HG02610 (cell line): ENCODE data around the gene IL17RC.
A peak's percentile ranks its signal among the peaks of the same experiment; 100 is the strongest.
"Not testable (repeated sequence)": the region's sequence is repeated elsewhere in the genome, so short reads cannot be mapped to it uniquely, and the experiment has no call there.

ENCODE experiments used
- ATAC-seq: cut with Tn5 transposase; IDR thresholded peaks from one replicate; pipeline ENCODE4 v1.9.1; 2021; ENCODE audit warnings: mild to moderate bottlenecking, moderate library complexity; ENCODE audit not compliant: unreplicated experiment

IL17RC gene, protein sequence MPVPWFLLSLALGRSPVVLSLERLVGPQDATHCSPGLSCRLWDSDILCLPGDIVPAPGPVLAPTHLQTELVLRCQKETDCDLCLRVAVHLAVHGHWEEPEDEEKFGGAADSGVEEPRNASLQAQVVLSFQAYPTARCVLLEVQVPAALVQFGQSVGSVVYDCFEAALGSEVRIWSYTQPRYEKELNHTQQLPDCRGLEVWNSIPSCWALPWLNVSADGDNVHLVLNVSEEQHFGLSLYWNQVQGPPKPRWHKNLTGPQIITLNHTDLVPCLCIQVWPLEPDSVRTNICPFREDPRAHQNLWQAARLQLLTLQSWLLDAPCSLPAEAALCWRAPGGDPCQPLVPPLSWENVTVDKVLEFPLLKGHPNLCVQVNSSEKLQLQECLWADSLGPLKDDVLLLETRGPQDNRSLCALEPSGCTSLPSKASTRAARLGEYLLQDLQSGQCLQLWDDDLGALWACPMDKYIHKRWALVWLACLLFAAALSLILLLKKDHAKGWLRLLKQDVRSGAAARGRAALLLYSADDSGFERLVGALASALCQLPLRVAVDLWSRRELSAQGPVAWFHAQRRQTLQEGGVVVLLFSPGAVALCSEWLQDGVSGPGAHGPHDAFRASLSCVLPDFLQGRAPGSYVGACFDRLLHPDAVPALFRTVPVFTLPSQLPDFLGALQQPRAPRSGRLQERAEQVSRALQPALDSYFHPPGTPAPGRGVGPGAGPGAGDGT

DNA sequence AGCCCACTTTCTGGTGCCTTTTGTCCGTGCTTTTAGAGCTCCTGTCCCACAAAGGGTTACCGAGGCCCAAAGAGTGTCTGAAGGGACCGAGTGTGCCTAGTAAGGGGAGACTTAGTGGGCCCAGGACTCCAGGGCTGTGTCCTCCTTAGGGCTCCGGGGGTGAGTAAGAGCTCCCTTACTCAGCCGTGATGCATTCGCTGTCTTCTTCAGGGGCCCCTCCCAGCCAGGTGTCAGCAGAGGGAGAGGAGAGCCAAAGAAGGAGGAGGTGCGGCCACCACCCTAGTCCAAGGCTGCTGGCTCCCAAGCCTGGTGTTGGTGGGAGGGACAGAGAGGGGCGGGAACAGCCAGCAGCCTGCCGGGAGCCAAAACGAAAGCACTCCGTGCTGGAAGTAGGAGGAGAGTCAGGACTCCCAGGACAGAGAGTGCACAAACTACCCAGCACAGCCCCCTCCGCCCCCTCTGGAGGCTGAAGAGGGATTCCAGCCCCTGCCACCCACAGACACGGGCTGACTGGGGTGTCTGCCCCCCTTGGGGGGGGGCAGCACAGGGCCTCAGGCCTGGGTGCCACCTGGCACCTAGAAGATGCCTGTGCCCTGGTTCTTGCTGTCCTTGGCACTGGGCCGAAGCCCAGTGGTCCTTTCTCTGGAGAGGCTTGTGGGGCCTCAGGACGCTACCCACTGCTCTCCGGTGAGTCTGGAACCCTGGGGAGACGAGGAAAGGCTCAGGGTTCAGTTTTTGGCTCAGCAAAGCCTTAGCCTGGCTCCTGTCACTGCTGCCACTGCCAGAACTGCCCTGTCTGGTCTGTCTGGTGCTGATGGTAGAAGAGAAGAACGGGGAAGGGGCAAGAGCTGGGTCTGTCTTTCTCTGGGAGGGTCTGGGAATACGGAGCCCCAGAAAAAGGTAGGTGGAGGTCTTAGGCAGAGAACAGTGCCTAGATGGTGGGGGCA lies at the start of gene IL17RC:
Gene IL17RC (plus strand): TSS at position 365 of the 947 bp plus-strand sequence. CDS start 218 bp downstream, at position 583.
- ATAC-seq: no peak

DNA sequence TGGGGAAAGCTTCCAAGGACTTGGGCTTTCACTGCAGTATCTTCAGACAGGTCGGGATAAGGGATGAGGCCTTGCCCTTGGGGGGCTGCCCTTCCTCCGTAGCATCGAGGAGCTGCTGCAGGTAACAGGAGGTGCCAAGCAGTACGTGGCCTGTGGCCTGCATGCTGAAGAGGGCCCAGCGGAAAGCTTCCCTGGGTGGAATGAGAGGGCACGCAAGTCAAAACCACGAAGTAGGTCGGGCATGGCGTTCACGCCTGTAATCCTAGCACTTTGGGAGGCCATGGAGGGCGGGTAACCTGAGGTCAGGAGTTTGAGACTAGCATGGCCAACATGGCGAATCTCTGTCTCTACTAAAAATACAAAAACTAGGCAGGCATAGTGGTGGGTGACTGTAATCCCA lies 49.8 kb upstream of the IL17RC start:
- no peak for ATAC-seq

DNA sequence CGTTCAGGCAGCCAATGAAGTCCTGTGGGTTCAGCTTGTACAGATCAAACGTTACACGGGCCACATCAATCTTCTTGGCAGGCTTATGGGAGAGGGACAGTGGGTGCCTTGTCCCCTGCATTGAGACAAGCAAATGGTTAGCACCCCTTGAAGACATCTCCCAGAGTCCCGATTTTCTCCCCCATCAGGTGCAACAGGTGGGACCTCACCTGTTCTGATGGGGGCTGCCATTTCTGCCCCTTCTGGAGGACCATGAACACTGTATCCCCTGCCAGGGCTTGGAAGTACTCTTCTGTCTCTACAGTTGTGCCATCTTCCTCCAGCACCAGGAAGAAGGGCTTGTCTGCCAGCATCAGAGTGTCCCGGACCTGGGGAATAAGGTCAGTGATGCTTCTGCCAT lies 46.9 kb upstream of the IL17RC start:
- no peak for ATAC-seq

DNA sequence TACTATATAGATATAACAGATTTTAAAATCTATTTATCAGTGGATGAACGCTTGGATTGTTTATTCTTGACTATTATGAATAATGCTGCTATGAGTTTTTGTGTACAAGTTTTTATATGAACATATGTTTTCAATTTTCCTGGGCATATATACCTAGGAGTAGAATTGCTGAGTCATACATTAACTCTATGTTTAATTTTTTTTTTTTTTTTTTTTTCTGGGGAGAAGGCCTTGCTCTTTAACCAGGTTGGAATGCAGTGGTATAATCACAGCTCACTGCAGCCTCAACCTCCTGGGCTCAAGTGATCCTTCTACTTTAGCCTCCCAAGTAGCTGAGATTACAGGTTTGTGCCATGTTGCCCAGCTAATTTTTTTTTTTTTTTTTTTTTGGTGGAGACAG lies 45.9 kb upstream of the IL17RC start:
- no peak for ATAC-seq

DNA sequence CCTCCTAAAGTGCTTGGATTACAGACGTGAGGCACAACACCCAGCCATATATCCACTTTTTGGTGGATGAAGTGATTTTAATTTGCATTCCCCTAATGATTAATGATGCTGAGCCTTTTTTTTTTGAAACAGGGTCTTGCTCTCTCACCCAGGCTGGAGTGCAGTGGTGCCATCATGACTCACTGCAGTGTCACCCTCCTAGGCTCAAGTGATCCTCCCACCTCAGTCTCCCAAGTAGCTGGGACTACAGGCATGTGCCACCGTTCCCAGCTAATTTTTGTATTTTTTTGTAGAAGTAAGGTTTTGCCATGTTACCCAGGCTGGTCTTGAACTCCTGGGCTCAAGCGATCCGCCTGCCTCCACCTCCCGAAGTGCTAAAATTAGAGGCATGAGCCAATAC lies 44.8 kb upstream of the IL17RC start:
- not testable (repeated sequence) for ATAC-seq

DNA sequence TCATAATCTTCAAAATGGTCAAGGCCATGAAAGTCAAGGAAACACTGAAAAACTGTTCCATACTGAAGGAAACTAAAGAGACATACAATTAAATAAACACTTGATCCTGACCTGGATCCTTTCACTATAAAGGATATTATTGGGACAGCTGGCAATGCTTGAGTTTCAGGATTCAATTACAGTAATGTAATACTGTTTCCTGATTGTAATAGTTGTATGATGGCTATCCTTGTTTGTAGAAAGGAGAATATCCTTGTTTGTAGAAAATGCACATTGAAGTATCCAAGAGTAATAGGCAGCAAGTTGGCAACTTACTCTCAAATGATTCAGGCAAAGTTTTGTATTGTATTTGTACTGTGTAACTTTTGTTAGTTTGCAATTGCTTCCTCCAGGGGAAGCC lies 41.5 kb upstream of the IL17RC start:
- no peak for ATAC-seq

DNA sequence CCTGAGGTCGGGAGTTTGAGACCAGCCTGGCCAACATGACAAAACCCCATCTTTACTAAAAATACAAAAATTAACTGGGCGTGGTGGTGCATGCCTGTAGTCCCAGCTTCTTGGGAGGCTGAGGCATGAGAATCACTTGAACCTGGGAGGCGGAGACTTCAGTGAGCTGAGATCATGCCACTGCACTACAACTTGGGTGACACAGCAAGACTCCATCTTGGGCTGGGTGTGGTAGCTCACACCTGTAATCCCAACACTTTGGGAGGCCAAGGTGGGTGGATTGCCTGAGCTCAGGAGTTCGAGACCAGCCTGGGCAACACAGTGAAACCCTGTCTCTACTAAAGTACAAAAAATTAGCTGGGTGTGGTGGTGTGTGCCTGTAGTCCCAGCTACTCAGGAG lies 40.6 kb upstream of the IL17RC start:
- not testable (repeated sequence) for ATAC-seq

DNA sequence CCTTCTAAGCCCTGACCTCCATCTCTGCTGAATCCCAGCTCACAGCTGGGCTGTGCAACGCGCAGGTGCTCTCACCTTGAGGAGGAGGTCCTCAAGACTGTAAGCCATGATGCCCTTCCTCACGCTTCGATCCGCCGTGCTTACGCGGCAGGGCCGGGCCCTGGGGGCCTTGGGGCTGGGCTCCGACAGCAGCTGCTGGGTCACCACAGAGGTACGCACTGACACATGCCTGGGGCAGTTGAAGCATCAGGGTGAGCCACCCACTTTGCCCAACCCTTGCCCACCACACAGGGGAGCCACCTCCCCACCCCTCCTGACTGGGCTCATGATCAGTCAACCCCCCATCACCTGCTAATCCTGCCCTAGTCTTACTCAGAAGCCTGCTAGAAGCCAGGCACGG lies 39.9 kb upstream of the IL17RC start:
- no peak for ATAC-seq

DNA sequence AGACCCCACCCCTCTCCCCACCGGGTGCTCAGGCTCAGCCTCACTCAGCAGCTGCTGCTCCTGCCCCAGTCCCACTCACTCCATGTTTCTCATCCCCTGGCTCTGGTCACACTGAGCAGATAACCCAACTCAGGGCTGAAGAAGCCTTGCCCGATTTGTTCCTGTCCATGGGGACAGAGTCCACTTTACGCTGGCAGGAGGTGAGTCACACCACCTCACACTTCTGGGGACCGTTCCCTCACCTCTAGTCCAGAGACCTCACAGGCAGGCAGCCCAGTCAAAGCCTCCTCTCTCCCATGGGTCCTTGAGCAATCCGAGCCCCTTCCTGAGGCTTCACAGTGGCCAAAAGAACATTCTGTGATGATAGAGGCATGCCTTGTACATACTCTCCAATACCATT lies 38.2 kb upstream of the IL17RC start:
- no peak for ATAC-seq

DNA sequence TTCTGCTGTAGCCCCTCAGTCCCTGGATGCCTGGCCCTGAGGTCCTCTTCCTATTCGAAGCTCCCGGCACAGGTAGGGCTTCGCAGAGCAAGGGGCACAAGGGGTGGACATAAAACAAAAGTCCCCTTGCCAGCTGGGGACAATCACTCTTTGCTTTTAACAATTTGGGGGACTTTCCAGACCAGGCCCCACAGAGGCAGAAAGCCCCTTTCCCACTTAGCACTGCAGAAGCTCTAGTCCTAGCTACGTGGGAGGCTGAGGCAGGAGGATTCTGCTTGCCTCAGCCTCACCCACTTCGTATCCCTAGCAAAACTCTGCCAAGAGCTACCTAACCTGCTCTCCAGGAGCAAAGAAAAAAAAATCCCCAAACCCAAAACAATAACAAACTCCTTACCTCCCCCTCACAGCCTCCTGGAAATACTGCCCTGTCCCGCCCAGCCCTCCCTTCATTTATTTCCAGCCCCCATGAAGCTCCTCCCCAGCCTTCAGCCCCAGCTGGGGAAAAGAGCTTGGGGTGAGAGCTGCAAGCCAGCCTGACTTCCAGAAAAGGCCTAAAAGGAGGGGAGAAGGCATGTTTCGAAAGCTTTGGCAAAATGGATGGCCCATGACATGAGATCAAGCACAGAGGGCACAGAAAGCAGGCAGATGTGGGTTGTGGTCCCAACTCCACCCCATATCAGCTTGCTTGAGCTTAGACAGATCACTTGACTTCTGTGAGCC lies 36.9 kb upstream of the IL17RC start, which contains the start of gene CIDEC:
Gene CIDEC (minus strand): TSS at position 424 of the 720 bp plus-strand sequence. CDS start 1,767 bp downstream, outside the sequence.
- ATAC-seq: no peak

DNA sequence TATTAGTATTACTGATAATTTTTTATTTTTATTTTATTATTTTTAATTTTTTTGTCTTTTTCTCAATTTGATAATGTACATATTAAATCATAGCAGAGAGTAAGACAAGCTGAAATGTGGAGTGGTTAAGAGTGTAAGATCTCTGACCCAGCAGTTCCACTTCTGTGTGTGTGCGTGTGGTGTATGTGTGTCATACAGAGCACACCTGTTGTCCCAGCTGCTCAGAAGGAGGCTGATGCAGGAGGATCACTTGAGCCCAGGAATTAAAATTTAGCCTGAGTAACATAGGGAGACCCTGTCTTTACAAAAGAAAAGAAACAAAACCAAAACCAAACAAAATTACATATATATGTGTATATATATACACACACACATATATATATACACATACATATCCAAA lies 35.5 kb upstream of the IL17RC start:
- ATAC-seq: no peak

DNA sequence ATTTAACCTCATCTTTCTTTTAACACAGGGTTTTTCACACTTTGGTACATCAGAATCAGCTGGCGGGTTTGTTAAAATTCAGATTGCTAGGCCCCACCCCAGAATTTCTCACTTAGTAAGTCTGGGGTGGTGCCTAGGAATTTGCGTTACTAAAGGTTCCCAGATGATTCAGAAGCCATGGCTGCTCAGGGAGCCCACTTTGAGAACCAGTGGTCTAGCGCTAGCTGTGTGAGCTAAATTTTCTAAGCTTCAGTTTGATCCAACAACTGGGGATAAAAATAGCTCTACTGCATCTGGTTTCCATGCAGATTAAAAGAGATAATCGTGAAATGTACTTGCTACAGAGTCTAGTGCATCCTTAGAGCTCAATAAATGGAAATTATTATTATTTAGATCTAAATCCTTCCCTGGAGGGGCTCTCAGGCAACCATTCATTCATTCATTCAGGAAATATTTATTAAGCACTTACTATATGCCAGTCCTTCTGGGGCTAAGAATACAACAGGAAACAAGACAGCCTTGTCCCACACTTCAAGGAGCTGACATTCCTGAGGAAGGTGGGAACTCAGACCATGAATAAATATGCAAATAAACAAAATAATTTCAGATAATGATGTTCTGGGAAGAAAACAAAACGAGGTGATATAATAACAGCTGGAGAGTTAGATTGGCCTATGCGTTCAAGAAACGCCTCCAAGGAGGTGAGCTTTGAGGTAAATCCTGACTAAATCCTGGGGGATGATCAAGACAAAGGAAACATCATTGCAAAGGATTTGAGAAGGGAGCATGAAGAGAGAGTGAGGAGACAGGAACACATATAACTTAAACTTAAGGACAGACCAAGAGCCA lies 33.0 kb upstream of the IL17RC start:
- no peak for ATAC-seq

DNA sequence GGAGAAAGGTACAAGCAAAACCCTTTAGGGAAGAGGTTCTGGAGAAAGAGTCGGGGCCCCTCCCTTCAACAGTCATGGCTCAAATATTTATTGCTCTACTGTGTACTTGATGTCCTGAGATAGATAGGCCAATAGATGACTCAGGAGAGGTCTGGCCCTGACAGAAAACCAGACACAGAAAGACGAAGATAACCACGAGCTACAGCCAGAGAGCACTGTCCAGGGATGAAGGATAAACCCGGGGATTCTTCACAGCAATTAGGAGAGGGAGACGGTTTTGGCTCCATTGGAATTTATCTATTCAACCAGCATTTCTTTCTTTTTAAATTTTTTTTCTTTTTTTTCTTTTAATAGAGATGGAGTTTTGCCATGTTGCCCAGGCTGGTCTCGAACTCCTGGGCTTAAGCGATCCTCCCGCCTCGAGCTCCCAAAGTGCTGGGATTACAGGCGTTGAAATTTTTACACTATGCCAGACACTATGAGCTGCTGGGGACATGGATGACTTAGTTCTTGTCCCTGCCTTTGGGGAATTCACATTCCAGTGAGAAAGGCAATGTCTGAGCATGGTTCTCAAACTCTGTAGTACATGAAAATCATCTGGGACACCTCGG lies 32.2 kb upstream of the IL17RC start:
- no peak for ATAC-seq

DNA sequence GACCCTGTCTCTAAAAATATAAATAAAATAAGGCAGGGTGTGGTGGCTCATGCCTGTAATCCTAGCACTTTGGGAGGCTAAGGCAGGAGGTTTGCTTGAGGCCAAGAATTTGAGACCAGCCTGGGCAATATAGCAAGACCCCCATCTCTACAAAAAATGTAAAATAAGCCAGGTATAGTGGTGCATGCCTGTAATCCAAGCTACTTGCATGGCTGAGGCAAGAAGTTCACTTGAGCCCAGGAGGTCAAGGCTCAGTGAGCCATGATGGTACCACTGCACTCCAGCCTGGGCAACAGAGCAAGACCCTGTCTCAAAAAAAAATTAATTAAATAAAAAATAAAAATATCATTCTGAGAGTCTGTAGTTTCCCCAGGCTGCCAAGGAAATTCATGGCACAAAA lies 30.6 kb upstream of the IL17RC start:
- no peak for ATAC-seq

DNA sequence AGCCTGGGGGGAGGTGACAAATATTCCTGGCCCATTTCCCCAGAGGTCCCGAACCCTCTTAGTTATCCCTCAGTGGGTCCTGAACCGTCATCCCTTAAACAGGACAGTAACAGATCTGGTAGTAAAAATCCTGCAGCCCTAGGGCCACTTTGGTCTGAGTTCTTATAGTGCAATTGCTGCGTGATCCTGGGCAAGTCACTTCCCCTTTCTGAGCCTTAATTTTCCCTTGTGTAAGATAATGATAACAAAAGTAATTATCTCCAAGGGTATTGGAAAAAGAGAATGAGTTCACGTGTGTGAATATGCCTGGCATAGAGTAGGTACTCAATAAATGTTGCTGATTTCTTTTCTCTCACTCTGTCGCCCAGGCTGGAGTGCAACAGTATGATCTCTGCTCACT lies 29.4 kb upstream of the IL17RC start:
- no peak for ATAC-seq

DNA sequence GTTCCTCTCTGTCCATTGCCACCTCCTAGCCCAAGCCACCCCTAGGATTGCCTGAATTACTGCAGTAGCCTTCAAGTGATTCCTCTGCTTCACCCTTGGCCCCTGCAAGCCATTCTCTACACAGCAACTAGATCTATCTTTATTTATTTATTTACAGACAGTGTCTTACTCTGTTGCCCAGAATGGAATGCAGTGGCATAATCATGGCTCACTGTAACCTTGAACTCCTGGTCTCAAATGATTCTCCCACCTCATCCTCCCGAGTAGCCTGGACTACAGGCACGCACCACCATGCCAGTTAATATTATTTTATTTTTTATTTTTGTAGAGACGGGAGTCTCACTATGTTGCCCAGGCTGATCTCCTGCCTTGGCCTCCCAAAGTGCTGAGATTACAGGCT lies 28.4 kb upstream of the IL17RC start:
- no peak for ATAC-seq

DNA sequence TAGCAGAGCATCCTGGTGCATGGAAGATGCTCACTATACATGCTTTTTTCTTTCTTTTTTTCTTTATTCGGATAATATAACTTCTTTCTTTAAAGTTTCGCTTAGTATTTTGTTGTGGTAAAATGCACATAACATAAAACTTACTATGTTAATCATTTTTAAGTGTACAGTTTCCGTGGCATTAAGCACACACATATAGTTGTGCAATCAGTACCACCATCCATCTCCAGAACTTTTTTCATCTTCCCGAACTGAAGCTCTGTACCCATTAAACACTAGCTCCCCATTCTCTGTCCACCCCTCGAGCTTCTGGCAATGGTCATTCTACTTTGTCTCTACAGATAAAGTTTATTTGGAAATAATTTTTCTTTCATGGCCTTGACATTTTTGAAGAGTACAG lies 27.5 kb upstream of the IL17RC start:
- ATAC-seq: no peak

DNA sequence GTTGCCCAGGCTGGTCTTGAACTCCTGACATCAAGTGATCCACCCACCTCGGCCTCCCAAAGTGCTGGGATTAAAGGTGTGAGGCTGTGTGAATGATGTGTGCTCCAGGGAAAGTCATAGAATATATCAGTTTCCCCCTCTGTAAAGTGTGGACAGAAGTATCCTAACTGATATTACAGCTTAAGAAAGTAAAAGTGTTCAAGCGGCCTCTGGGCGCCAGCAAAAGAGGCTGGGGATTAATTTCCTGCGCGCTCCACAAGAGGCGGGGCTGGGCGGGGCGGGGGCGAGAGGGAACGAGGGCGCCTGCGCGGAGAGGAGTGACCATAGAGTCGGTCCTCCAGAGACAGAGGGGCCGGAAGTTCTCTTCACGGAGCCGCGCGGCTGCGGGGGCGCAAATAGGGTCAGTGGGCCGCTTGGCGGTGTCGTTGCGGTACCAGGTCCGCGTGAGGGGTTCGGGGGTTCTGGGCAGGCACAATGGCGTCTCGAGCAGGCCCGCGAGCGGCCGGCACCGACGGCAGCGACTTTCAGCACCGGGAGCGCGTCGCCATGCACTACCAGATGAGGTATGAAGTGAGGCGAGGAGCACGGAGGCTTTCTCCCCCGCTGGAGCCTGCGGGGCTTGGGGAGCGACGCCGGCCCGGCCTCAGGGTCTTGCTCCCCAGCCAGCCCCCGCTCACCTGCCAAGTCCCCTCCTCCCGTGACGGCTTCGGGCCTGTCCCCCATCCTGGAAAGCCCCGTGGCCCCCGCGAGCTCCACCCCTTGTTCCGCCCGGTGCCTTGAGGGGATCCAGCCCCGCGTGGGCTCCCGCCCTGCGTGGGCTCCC lies 26.4 kb upstream of the IL17RC start, which contains the start of gene JAGN1:
Gene JAGN1 (plus strand): TSS at position 362 of the 823 bp plus-strand sequence. CDS start 113 bp downstream, at position 475.
- peak; percentile 75 for ATAC-seq
